PC-3 (cell line): ENCODE results near the gene HCN3.

Source experiments
- CTCF ChIP-seq: fragments of 300-600 bp; sonication (generic); conservative IDR thresholded peaks from 2 replicates; pipeline ENCODE4 v1.5.1; 2017; ENCODE audit warnings: antibody characterized with exemption, low read depth, mild to moderate bottlenecking, low read length
- EZH2phosphoT487 ChIP-seq: fragments of 300-600 bp; sonication (generic); IDR thresholded peaks from 2 replicates; pipeline ENCODE4 v1.6.1; 2018; ENCODE audit warnings: mild to moderate bottlenecking, antibody characterized with exemption, low read length, borderline replicate concordance

GRCh38 chr1:155236451-155236850 is 40.8 kb upstream of the HCN3 start:
- TF ChIP-seq CTCF (no peak), EZH2phosphoT487 (no peak)
